Memory B cell (primary cell): ENCODE measurements around the gene SYNE3.

Source experiments
- ATAC-seq: fragments of 150-1000 bp; cut with Tn5 transposase; 2 replicates; pipeline ENCODE4 v1.10.0; 2021; ENCODE audit warnings: low read depth, mild to moderate bottlenecking, moderate library complexity
- DNase-seq, 2 donors: peaks; one replicate each; pipeline ENCODE4 v3.0.0; 2022; ENCODE audit warnings: low spot score in 2 of 2
- H3K27ac Mint-ChIP-seq: one replicate; pipeline ENCODE4 v1.8.0; 2022; ENCODE audit warnings: mild to moderate bottlenecking, moderate library complexity, mixed read lengths
- H3K27me3 Mint-ChIP-seq: one replicate; pipeline ENCODE4 v1.8.0; 2022; ENCODE audit warnings: mixed read lengths
- H3K36me3 Mint-ChIP-seq: one replicate; pipeline ENCODE4 v1.8.0; 2022; ENCODE audit warnings: mild to moderate bottlenecking, mixed read lengths
- H3K4me1 Mint-ChIP-seq: one replicate; pipeline ENCODE4 v1.8.0; 2022; ENCODE audit warnings: mixed read lengths
- H3K4me3 Mint-ChIP-seq: one replicate; pipeline ENCODE4 v1.8.0; 2022; ENCODE audit warnings: mild to moderate bottlenecking, moderate library complexity, mixed read lengths
- H3K9me3 Mint-ChIP-seq: one replicate; pipeline ENCODE4 v1.8.0; 2022; ENCODE audit warnings: mixed read lengths

The SYNE3 gene

DNA sequence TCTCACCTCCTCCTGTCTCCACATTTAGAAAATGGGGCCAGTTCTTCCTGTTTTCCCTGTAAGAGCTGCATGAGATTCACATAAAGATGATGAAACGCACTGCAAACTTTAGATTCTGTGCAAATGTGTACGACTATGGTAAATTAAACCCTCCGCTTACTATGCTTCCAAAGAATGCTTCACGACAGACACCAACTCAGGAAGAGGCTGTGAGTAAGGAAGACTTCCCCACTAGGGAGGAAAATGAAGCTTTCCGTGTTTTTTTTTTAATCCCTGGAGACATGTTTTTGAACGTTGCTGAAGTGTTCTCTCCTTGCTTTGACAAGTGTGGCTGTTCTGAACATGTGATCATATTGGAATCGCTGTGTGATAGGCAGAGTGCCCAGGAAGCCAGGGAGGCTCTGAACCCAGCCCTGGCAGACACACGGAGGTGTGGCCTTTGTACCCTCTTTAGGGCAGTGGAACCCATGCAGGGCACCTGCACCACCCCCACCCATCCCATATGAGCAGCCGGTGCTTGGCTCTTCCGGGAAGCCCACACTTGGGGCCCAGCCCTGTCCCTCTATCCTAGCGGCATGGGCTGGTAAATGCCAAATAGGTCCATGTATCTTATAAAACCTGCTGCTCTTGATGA is 7.5 kb upstream of the SYNE3 start:
- peak overlapping the region; percentile 16 for H3K4me3 Mint-ChIP-seq
- no peaks in the 10 kb centered on the region for H3K27me3 Mint-ChIP-seq
- no peaks in the 10 kb centered on the region for H3K9me3 Mint-ChIP-seq
- ATAC-seq, result no peak
- H3K4me1 Mint-ChIP-seq, result peaks cover 29% of the 10 kb centered on the region
- no peak for DNase-seq
- H3K27ac Mint-ChIP-seq, result no peak overlapping the region
- no peaks in the 10 kb centered on the region for H3K36me3 Mint-ChIP-seq

DNA sequence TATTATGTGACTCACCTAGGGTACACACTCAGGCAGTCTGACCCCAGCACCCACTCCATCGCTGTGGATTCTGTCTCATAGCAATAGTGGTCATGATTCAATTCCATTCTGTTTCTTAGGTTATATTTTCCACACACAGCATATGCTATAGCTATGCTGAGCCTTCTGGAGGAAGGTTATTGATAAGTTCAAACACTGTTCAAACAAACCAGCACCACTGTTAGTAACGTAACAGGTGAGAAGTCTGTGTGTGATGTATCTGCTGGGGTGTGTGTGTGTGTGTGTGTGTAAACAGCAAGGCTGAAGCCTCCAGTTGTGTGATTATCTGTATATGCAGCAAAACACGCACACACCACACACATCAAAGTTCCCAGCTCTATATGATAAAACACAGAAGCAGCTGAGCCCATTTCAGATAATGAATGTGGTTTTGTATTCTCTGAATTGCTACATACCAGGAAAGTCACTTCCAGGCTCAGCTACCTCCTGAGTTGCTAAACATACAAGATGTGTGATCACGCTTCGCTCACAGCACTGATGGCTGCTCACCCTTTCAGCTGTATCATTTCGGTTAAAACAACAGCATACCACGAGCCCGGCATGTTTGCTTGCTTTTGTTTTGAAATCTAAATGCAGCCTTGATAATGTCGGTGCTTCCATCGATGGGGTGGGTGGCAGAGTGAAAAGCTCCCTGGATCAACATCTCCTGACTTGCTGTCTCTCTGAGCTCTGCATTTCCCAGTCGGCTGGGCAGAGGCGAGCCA is 6.8 kb upstream of the SYNE3 start:
- Mint-ChIP-seq H3K27me3 (no peaks in the 10 kb centered on the region), H3K4me1 (peaks cover 35% of the 10 kb centered on the region), H3K36me3 (no peaks in the 10 kb centered on the region), H3K4me3 (no peak overlapping the region), H3K27ac (peak overlapping the region; percentile 5), H3K9me3 (no peaks in the 10 kb centered on the region)
- ATAC-seq (no peak), DNase-seq (no peak)

DNA sequence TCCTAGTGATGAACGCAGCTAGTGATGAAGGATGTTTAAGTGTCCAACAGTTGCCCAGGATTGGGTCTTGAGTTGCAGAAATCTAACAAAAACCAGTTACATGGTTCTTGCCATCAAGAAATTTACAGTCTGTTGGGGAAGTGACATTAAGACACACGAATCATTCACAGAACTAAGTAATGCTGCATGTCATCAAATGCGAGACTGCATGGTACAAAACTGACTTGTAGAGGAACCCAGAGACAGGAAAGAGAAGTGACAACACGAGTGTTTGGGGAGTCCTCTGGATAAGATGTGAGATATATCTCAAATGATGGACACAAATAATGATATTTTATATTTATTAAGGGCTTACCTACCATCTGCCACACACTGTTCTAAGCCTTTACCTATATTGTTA is 6.1 kb upstream of the SYNE3 start:
- DNase-seq, result no peak
- ATAC-seq, result no peak
- Mint-ChIP-seq H3K36me3 (no peaks in the 10 kb centered on the region), H3K9me3 (no peaks in the 10 kb centered on the region), H3K4me3 (no peak overlapping the region), H3K27me3 (no peaks in the 10 kb centered on the region), H3K4me1 (peaks cover 42% of the 10 kb centered on the region), H3K27ac (peak overlapping the region; percentile 5)

DNA sequence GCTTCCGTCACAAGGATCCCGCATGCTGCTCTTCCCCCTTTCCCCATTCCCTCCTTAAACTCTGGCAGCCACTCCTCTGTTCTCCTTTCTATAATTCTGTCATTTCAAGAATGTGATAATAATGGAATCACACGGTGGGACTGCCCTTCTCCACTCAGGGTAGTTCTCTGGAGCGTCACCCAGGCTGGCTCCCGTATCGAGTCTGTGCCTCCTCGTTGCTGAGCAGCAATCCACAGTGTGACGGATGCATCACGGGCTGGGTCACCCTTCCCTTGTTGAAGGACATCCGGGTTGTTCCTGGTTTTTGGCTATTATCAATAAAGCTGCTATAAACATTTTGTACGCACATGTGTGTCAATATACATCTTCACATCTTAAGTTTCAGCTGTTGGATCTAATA is 5.7 kb upstream of the SYNE3 start:
- Mint-ChIP-seq H3K4me3 (no peak overlapping the region), H3K36me3 (no peaks in the 10 kb centered on the region), H3K4me1 (peaks cover 46% of the 10 kb centered on the region), H3K27ac (peak overlapping the region; percentile 5), H3K27me3 (no peaks in the 10 kb centered on the region), H3K9me3 (no peaks in the 10 kb centered on the region)
- DNase-seq, result no peak
- no peak for ATAC-seq

DNA sequence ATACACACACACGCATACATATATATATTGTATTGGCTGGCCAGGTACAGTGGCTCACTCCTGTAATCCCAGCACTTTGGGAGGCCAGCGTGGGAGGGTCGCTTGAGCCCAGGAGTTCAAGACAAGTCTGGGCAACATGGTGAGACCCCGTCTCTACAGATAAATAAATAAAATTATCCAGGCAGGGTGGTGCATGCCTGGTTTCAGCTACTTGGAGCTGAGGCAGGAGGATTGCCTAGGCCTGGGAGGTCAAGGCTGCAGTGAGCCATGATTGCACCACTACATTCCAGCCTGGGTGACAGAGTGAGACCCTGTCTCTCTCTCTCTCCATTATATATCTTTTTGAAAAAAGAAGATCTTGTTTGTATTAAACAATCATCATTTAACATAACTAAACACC is 4.6 kb upstream of the SYNE3 start:
- H3K4me3 Mint-ChIP-seq, result no peak overlapping the region
- H3K36me3 Mint-ChIP-seq, result no peaks in the 10 kb centered on the region
- DNase-seq (no peak), ATAC-seq (no peak)
- H3K9me3 Mint-ChIP-seq, result no peaks in the 10 kb centered on the region
- H3K4me1 Mint-ChIP-seq, result peaks cover 50% of the 10 kb centered on the region
- no peaks in the 10 kb centered on the region for H3K27me3 Mint-ChIP-seq
- H3K27ac Mint-ChIP-seq, result no peak overlapping the region

DNA sequence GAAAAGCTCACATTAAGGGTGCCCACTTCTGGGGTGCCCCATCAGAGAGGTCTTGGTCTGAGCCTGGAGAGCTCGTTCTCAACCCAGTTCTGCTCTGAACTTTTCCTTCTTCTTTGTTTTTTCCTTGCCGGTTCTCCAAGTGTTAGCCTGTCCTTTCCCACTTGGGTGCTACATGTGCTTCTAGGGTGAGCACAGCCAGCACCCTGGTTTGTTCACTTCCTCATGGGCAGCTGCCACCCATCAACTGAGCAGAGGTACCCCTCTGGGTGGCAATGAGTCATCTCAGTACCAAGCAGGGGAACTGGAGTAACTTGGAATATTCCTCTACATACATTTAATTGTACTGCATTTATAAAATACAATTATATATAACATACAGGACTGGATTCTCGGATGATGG is 3.9 kb upstream of the SYNE3 start:
- H3K27me3 Mint-ChIP-seq, result no peaks in the 10 kb centered on the region
- peak overlapping the region; percentile 79 for H3K4me3 Mint-ChIP-seq
- ATAC-seq, result peak; percentile 16

DNA sequence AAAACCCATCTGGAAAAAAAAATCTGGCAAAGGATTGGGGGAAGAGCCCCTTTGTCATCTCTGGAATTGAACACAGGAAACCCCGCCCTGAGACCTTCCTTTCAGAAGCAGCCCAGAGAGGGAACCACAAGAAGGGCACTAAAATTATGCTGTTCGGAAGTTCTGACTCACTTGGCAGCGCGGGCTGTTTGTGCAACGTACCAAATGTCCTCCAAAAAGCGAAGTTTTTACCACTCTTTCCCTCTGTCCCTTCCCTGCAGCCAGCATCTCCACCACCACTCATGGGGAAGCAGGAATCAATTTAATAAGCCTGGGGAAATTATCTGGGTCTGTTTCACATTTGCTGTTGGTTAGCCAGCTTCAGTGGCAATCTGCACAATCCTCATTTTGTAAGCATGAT is 3.2 kb upstream of the SYNE3 start:
- Mint-ChIP-seq H3K27ac (peak overlapping the region; percentile 96), H3K4me3 (peak overlapping the region; percentile 79), H3K4me1 (peaks cover 56% of the 10 kb centered on the region), H3K27me3 (no peaks in the 10 kb centered on the region), H3K9me3 (no peaks in the 10 kb centered on the region), H3K36me3 (no peaks in the 10 kb centered on the region)
- DNase-seq (no peak), ATAC-seq (no peak)

More for the DNA sequence above, 3.9 kb upstream of the SYNE3 start:
- Mint-ChIP-seq H3K27ac (peak overlapping the region; percentile 96), H3K36me3 (no peaks in the 10 kb centered on the region), H3K9me3 (no peaks in the 10 kb centered on the region), H3K4me1 (peaks cover 53% of the 10 kb centered on the region)
- DNase-seq, result no peak

DNA sequence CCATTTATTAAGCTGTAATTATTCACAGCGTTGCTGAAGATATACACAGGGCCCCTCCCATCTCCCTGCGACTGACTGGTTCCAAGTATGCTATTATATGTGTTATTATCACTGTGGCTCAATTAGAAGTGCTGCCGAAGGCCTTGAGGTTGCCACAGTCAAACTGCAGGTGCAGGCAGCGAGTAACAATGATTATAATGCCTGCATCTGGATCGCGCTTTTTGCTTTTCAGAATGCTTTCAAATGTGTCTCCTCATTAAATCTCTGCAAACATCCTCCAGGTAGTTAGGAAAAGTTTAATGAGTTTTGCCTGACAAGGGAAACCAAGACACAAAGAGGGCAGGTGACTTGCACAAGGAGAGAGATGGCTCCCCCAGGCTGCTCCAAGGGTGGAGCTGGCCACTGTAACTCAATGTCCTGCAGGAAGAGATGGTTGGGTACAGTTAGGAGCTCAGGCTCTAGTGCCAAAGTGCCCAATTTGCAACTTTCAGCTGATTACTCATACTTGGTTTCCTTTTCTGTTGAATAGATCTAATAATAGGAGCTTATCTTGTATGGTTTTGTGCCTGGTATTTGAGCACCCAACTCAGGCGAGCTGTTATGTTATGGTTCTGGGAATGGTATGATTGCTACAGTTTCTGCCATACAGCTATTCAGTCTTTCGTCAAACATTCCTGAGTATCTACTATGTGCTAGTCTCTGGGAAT is 1.7 kb upstream of the SYNE3 start:
- peak overlapping the region; percentile 87 for H3K4me3 Mint-ChIP-seq
- DNase-seq (no peak), ATAC-seq (no peak)
- H3K27ac Mint-ChIP-seq, result peak overlapping the region; percentile 96
- H3K9me3 Mint-ChIP-seq, result no peaks in the 10 kb centered on the region
- no peaks in the 10 kb centered on the region for H3K36me3 Mint-ChIP-seq
- peaks cover 56% of the 10 kb centered on the region for H3K4me1 Mint-ChIP-seq
- no peaks in the 10 kb centered on the region for H3K27me3 Mint-ChIP-seq

DNA sequence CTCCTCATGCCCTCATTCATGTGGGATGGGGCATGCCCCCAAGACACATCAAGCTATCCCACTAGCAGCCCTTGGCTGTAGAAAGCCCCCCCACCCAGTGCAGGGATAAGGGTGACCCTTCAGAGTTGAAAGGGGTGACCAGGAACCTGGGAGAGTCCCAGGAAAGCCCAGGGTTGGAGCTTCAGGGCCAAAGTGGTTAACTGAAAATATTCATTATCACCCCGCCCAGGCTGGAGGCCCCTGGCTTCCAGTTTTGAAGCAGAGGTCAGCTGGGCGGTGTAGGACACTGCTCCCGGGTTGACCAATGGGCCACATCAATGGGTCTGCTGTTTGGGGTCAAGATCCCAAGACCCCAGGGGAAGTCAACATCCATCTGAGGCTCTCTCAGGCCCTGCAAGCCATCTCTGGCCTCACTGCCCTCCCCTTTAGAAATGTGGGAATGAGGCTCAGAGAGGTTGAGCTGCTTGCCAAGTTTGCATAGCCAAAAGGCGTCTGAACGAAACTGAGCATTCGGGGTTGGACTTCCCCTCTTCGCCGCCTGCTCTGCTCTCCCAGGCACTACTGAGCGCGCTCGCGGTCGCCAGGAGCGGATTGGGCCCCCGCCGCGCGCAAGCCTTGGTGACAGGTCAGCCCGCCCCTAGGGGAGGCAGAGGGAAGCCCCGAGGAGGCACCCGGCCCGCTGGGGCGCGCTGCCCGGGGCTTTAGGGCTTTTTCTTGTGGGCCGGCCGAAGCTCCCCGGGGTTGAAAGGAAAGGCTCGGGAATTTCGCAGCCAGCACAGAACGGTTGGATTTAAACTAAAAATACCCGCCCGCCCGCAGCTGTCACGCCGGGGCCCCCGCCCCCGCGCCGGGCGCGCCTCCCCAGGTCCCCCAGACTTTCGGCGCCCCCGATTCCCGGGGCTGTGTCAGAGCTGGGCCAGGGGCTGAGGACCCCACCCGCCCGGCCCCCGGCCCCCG is 576 bp downstream of the SYNE3 start:
- Mint-ChIP-seq H3K4me3 (peak overlapping the region; percentile 87), H3K27ac (peak overlapping the region; percentile 91), H3K4me1 (peaks cover 57% of the 10 kb centered on the region), H3K36me3 (peaks cover 9% of the 10 kb centered on the region), H3K9me3 (no peaks in the 10 kb centered on the region), H3K27me3 (no peaks in the 10 kb centered on the region)
- DNase-seq, result peak; percentile 87 to 92
- ATAC-seq, result peak; percentile 88

DNA sequence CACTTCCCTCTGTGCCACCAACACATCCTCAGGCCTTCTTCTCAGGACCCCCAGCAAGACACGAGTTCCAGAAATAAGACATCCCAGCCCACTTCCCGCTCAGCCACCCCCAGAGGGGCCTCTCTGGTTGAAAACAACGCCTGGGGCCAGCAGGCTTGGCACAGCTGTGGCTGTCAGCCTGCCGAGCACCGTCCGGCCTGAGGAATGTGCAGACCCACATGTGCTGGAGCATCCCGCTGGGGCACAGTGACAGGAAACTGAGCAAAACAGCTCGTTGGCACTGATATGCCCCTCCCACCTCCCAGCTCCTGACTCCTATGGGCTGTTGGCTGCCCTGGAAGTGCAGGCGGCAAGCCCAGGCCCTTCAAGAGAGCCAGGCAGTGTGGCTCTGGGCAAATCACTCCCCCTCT is 1.4 kb downstream of the SYNE3 start:
- ATAC-seq (no peak), DNase-seq (no peak)
- Mint-ChIP-seq H3K4me3 (peak overlapping the region; percentile 87), H3K36me3 (peaks cover 11% of the 10 kb centered on the region), H3K27ac (peak overlapping the region; percentile 91), H3K9me3 (no peaks in the 10 kb centered on the region), H3K4me1 (peaks cover 57% of the 10 kb centered on the region), H3K27me3 (no peaks in the 10 kb centered on the region)

DNA sequence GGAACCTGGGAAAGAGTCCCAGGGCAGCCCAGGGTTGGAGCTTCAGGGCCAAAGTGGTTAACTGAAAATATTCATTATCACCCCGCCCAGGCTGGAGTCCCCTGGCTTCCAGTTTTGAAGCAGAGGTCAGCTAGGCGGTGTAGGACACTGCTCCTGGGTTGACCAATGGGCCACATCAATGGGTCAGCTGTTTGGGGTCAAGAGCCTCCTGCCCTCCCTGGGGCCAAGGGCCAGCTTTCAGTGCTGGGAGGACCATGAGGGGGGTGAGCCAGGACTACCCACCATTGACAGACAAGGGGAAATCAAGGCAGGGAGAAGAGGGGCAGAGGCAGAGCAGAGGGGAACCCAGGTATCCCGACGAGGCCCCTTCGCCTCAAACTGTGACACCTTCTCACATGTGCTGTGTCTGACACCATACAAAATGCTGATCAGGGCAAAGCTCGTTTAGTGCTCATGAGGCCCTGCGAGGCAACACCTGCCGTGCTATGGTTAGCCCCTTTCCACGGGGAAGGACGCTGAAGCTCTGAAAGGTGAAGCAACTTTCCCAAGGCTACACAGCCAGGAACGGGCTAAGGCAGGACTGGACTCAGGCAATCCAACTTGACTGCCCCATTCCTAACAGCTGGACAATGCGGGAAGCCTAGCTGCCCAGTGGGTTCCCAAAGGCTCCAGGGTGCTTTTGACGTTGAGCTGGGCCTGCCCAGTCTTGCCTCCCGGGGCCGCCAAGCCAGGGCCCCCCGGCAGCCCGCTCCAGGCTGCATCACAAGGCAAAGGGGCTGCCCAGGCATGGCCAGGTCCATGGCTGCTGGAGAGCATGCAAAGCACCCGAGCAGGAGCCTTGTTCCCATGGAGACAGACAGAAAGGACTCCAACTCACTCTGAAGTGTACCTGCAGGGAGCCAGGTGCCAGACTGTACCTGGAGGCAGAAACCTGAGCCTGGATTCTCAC is 2.0 kb downstream of the SYNE3 start:
- Mint-ChIP-seq H3K9me3 (no peaks in the 10 kb centered on the region), H3K27ac (peak overlapping the region; percentile 91), H3K4me1 (peaks cover 56% of the 10 kb centered on the region), H3K27me3 (no peaks in the 10 kb centered on the region), H3K36me3 (peaks cover 15% of the 10 kb centered on the region), H3K4me3 (peak overlapping the region; percentile 87)
- ATAC-seq (no peak), DNase-seq (no peak)

DNA sequence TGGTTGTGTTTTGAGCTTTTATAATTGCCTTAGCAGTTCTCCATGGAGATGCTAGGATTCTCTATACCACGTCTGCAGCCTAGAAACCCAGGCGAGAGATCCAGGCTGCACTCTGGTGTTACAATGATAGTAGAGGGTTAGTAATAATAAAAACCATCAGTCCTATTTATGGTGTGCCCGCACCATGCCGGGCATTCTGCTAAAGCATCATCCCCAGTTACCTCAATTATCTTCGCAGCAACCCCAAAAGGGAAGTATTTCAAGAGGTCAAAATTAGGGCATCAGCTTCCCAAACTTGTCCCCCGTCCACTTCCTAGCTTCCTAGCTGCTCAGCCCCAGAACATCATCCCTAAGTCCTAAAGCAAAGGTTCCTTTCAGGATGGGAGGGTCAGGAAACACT is 3.2 kb downstream of the SYNE3 start:
- H3K36me3 Mint-ChIP-seq, result peaks cover 20% of the 10 kb centered on the region
- ATAC-seq (no peak), DNase-seq (no peak)
- no peaks in the 10 kb centered on the region for H3K27me3 Mint-ChIP-seq
- H3K27ac Mint-ChIP-seq, result peak overlapping the region; percentile 77
- peaks cover 54% of the 10 kb centered on the region for H3K4me1 Mint-ChIP-seq
- H3K9me3 Mint-ChIP-seq, result no peaks in the 10 kb centered on the region
- peak overlapping the region; percentile 48 for H3K4me3 Mint-ChIP-seq

DNA sequence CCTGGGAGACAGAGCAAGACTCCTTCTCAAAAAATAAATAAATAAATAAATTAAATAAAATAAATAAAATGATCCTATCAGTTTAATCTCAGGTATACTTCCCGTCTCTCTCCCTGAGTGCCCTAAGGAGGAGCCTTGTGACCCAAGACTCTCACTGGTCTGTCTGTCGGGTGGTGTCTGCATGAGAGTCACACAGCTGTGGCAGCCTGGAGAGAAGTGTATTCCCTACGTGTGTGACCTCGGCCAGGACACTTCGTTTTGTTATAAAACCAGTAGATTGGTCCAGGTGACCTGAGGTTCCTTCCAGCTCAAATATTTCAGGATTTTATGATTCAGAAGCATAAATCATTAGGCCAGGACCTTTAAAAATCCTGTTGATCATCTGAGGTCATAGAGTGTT is 4.8 kb downstream of the SYNE3 start:
- Mint-ChIP-seq H3K27me3 (no peaks in the 10 kb centered on the region), H3K9me3 (no peaks in the 10 kb centered on the region), H3K4me3 (no peak overlapping the region), H3K4me1 (peaks cover 50% of the 10 kb centered on the region), H3K27ac (peak overlapping the region; percentile 43), H3K36me3 (peaks cover 21% of the 10 kb centered on the region)
- DNase-seq (no peak), ATAC-seq (no peak)
